ENCODE results near the gene PYGL.

- TF ChIP-seq CTCF (IDR thresholded peaks at IDR 0.05) = no peak
- no peak for TF ChIP-seq ZBTB33 (IDR thresholded peaks at IDR 0.05; ENCODE audit: borderline replicate concordance, low read depth)
- no peak for TF ChIP-seq REST (IDR thresholded peaks at IDR 0.05; ENCODE audit: low read depth, low read length)
- no peak for TF ChIP-seq USF2 (IDR thresholded peaks at IDR 0.05; ENCODE audit: borderline replicate concordance, low read depth, low read length)
- TF ChIP-seq POLR2AphosphoS5 (IDR thresholded peaks at IDR 0.05; ENCODE audit: low read depth, low read length) = no peak
- no peak for TF ChIP-seq EZH2phosphoT487 (IDR thresholded peaks at IDR 0.05; ENCODE audit: borderline replicate concordance, low read depth)
Observed at GRCh38 chr14:50883827-50884197, 60.5 kb downstream of the PYGL start.

Data from SK-N-SH (cell line).